Vein endothelial cell (primary cell): ENCODE measurements around the gene NR1D1. TPM values are rescaled to one million over a fixed set of nuclear protein-coding genes. Genes with fewer than 3 reads are reported as not detected.

Experiments
- total RNA-seq: library from RNA; depleted of rRNA; stranded (reverse); fragments of >200 nt; gene quantifications from 2 replicates; pipeline ENCODE4 v1.2.3, GENCODE V29; 2012

The NR1D1 gene
- total RNA-seq: 2.3 and 2.9 TPM in 2 replicates

DNA sequence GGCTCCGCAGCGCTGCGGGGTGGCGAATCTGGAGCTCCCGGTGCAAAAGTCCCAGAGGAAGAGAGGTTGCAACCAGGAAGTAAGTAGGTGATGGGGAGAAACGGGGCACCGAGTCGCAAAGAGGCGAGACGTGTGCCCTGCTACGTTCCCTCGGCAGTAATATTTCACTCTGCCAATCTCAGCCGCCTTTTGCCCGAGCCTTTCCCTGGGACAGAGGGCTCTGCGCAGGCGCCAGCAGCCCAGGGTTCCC is at the start of gene NR1D1:
Gene NR1D1 (minus strand): TSS at position 171 of the 250 bp plus-strand sequence. CDS start 495 bp downstream, outside the sequence.

DNA sequence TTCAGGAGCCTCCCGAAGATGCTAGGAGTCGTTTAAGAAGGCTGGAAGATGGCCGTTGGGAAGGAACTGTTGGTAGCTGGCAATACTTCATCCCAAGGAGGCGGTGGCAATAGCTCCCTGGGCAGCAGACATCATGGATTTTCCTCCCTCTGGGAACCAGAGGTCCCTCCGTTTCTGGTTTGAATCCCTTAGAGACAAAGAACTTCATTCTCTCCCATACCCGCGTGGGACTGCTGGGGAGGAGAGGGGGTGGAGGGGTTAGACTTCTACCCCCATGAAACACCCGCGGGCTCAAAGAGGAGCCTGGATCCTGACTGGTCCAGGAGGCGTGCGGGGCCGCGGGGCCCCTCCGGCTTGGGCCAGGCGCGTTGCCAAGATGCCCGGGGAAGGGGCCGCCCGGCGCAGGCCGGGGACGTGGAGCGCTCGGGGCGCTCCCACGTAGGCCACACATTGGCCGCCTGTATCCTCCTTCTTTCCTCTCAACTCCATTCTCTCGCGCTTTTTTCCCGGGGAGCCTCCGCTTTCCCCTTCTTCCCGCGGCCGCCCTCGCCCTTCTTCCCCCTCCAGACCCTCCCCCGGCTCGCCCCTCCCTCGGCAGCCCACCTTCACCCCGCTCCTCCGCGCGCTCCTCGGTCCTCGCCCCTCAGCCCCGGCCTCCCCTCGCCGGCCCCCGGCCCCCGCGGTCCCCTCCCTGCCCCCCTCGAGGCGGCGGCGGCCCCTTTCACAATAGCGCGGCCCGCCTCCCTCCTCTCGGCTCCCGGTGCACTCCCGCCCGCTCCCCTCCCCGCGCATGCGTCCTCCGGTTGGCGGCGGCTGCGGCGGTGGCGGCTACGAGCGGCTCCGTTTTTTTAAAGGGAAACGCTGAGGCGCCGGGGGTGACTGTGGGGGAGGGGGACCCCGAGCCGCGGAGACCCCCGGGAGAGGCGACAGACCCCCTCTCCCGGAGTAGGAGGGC is 21.1 kb upstream of the NR1D1 start, which contains the start of gene MSL1:
Gene MSL1 (plus strand): TSS at position 791 of the 955 bp plus-strand sequence. CDS start 642 bp downstream, outside the sequence.

DNA sequence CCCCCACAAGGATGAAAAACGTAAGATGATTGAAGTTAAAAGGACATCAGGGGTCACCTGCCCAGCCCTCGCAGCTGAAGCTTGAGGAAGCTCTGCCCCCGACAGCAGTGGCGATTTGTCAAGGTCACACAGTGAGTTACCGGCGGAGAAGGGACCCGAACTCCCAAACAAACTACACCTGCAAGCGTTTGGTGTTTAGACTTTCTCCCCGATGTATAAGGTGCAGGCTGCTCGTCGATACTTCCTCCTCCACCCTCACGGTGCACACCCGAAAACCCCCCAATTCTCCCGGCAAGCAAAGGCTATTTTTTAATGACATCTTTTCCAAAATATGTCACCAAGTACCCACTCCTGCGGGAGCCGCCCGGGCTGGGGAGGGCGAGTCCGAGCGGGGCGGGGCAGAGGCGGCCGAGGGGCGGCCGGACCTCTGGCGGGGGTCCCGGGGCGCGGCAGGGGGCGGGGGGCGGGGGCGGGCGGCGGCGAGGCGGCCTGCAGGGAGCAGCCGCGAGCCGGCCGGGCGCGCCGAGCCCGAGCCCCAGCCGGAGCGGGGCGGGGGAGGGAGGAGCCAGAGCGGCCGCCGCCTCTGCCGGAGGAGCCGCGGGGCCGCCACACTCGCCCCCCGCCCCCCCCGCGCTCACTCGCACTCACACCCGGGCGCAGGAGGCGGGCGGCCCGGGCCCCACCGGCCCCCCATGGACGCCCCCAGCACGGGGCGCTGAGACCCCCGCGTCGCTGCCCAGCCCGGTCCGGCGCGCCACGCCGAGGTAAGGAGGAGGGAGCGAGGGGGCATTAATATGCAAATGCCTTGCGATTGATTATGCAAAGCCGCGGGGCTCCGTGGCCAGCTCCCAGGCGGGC is 37.8 kb downstream of the NR1D1 start, which contains the start of gene THRA:
Gene THRA (plus strand): TSS at position 637 of the 858 bp plus-strand sequence. CDS start 11,524 bp downstream, outside the sequence.

Other genes with a start within 250 kb of the NR1D1 start
- gene IKZF3, start 236.3 kb downstream of the NR1D1 start, total RNA-seq: not detected in 2 replicates
- gene ZPBP2, start 232.4 kb downstream of the NR1D1 start, total RNA-seq: not detected in 2 replicates
- gene GSDMB, start 182.0 kb downstream of the NR1D1 start, total RNA-seq: 3.9 and 4.9 TPM in 2 replicates
- 20.9 and 34.9 TPM in 2 replicates for gene ORMDL3, start 173.0 kb downstream of the NR1D1 start, total RNA-seq
- gene LRRC3C, start 172.9 kb downstream of the NR1D1 start, total RNA-seq: not detected in 2 replicates
- gene GSDMA, start 137.6 kb downstream of the NR1D1 start, total RNA-seq: not detected in 2 replicates
- gene PSMD3, start 119.8 kb downstream of the NR1D1 start, total RNA-seq: 155 and 179 TPM in 2 replicates
- 1.6 and 5.0 TPM in 2 replicates for gene CSF3, start 85.1 kb downstream of the NR1D1 start, total RNA-seq
- 85.9 and 101 TPM in 2 replicates for gene MED24, start 46.2 kb downstream of the NR1D1 start, total RNA-seq
- 22.9 and 24.5 TPM in 2 replicates for gene THRA, start 37.6 kb downstream of the NR1D1 start, total RNA-seq
- gene MSL1, start 21.4 kb upstream of the NR1D1 start, total RNA-seq: 71.9 and 72.6 TPM in 2 replicates
- gene CASC3, start 39.9 kb upstream of the NR1D1 start, total RNA-seq: 54.7 and 57.8 TPM in 2 replicates
- 2.2 and 2.6 TPM in 2 replicates for gene RAPGEFL1, start 76.9 kb upstream of the NR1D1 start, total RNA-seq
- gene WIPF2, start 118.7 kb upstream of the NR1D1 start, total RNA-seq: 10.9 and 13.1 TPM in 2 replicates
- gene CDC6, start 187.3 kb upstream of the NR1D1 start, total RNA-seq: 11.4 and 28.1 TPM in 2 replicates
- 26.5 and 43.8 TPM in 2 replicates for gene RARA, start 208.6 kb upstream of the NR1D1 start, total RNA-seq